ENCODE results near the gene GPC6.

The GPC6 gene

GRCh38 chr13:93446238-93446637 is 219.6 kb downstream of the GPC6 start (continued):
- 0 out of 2 replicates have a peak, but pooled peaks have one; percentile 15 for TF ChIP-seq ZNF518A (tag by site-specific recombination; conservative IDR thresholded peaks at IDR 0.05; ENCODE audit: low read depth)
- peak; percentile 79 for TF ChIP-seq OSR2 (tag by site-specific recombination; IDR thresholded peaks at IDR 0.05)
- no peak for TF ChIP-seq ZNF280C (tag by site-specific recombination; IDR thresholded peaks at IDR 0.05)
- TF ChIP-seq ZNF366 (tag by site-specific recombination; conservative IDR thresholded peaks at IDR 0.05): 0 out of 2 replicates have a peak, but pooled peaks have one; percentile 46
- TF ChIP-seq PRDM6 (tag by site-specific recombination; IDR thresholded peaks at IDR 0.05): peak; percentile 95
- TF ChIP-seq ZNF560 (tag by site-specific recombination; IDR thresholded peaks at IDR 0.05; ENCODE audit: borderline replicate concordance): no peak
- TF ChIP-seq REST (tag by site-specific recombination; IDR thresholded peaks at IDR 0.05): no peak
- peak; percentile 67 for TF ChIP-seq ZBTB17 (tag by site-specific recombination; IDR thresholded peaks at IDR 0.05)
- no peak for TF ChIP-seq SCRT1 (tag by site-specific recombination; IDR thresholded peaks at IDR 0.05; ENCODE audit: borderline replicate concordance)
- TF ChIP-seq ZNF544 (tag by site-specific recombination; IDR thresholded peaks at IDR 0.05): no peak
- no peak for TF ChIP-seq ZNF132 (tag by site-specific recombination; IDR thresholded peaks at IDR 0.05; ENCODE audit: borderline replicate concordance)
- TF ChIP-seq TRIM28 (IDR thresholded peaks at IDR 0.05; ENCODE audit: borderline replicate concordance, low read length): peak; percentile 42; the same call in 1 of the 2 replicates
- peak; percentile 46; the same call in 1 of the 2 replicates for TF ChIP-seq ZSCAN23 (tag by site-specific recombination; IDR thresholded peaks at IDR 0.05)
- TF ChIP-seq ZNF529 (tag by site-specific recombination; IDR thresholded peaks at IDR 0.05; ENCODE audit: insufficient replicate concordance): no peak
- no peak for TF ChIP-seq ZNF623 (tag by site-specific recombination; IDR thresholded peaks at IDR 0.05)
- TF ChIP-seq ZNF394 (tag by site-specific recombination; IDR thresholded peaks at IDR 0.05; ENCODE audit: borderline replicate concordance): peak; percentile 66; the same call in 1 of the 2 replicates
- TF ChIP-seq ZNF639 (tag by site-specific recombination; IDR thresholded peaks at IDR 0.05): 0 out of 2 replicates have a peak, but pooled peaks have one; percentile 13
- TF ChIP-seq ZNF362 (tag by site-specific recombination; IDR thresholded peaks at IDR 0.05): peak; percentile 44; the same call in 1 of the 2 replicates
- peak; percentile 83 for TF ChIP-seq ZBTB44 (tag by site-specific recombination; IDR thresholded peaks at IDR 0.05)
- no peak for TF ChIP-seq ZNF664 (tag by site-specific recombination; IDR thresholded peaks at IDR 0.05)
- peak; percentile 66 for TF ChIP-seq ZNF629 (tag by site-specific recombination; IDR thresholded peaks at IDR 0.05)
- peak; percentile 93 for TF ChIP-seq ZNF24 (tag by site-specific recombination; IDR thresholded peaks at IDR 0.05)
- peak; percentile 77 for TF ChIP-seq FEZF1 (tag by site-specific recombination; IDR thresholded peaks at IDR 0.05)
